Left ventricle myocardium inferior (tissue), 1 donor: ENCODE results near the gene CDH15. TPM values are rescaled to one million over a fixed set of nuclear protein-coding genes. Genes with fewer than 3 reads are reported as not detected.

ENCODE experiments used
- DNase-seq: peaks from one replicate; pipeline ENCODE4 v3.0.0-alpha.2; 2020
- H3K27ac ChIP-seq: fragments of 200-600 bp; replicated peaks from 2 replicates; pipeline ENCODE4 v1.8.0; 2021
- H3K27me3 ChIP-seq: fragments of 200-600 bp; 2 replicates; pipeline ENCODE4 v1.8.0; 2021; ENCODE audit warnings: low read depth
- H3K36me3 ChIP-seq: fragments of 200-600 bp; 2 replicates; pipeline ENCODE4 v1.8.0; 2021
- H3K4me1 ChIP-seq: fragments of 200-600 bp; 2 replicates; pipeline ENCODE4 v1.8.0; 2021
- H3K4me3 ChIP-seq: fragments of 200-600 bp; 2 replicates; pipeline ENCODE4 v1.8.0; 2021; ENCODE audit warnings: mild to moderate bottlenecking, moderate library complexity
- H3K9me3 ChIP-seq: fragments of 200-600 bp; replicated peaks from 2 replicates; pipeline ENCODE4 v1.8.0; 2021
- intact Hi-C: fragments of 100-400 bp; cut with micrococcal nuclease; formaldehyde crosslinking; loops from one replicate; pipeline ENCODE4 v1.11.0; 2022
- total RNA-seq: library from RNA; stranded (reverse); fragmentation: NEBNext Ultra II Directional; extraction: Animal tissue kit (Norgen Biotek cat#: 25700); gene quantifications from one replicate; pipeline ENCODE4 v1.2.1, GENCODE V29; 2021
- TF ChIP-seq, protein P1 (sequence below): fragments of 200-600 bp; IDR thresholded peaks from 2 replicates; pipeline ENCODE4 v1.8.0; 2021; ENCODE audit warnings: antibody characterized with exemption, mild to moderate bottlenecking, borderline replicate concordance
- donor health status: DM: no; HTN: yes; CAD: no; lungs with severe emphysema.

The CDH15 gene
- total RNA-seq, 1 donor from 2014 or later: not detected

DNA sequence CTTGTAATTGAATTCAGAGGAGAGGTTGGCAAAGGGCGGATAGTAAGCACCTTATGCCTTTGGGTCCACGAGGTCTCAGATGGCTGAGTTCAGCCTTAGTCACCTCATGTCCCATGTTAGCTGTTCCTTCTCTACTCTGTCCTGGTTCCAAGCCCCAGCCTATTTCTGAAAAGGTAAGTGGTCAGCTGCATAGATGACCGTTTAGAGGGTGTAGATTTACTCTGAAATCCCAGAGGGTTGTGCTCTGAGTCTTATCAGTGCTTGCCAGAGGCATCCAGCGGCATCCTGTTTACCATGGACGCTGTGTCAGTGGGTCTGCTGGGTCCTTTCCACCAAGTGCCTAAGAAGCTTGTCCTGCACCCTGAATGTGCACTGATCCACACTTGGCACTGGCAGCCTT, 47.8 kb downstream of the CDH15 start:
- no peak for DNase-seq
- H3K4me3 ChIP-seq: no peak overlapping the region
- no peaks in the 10 kb centered on the region for H3K9me3 ChIP-seq
- TF ChIP-seq, protein P1, sequence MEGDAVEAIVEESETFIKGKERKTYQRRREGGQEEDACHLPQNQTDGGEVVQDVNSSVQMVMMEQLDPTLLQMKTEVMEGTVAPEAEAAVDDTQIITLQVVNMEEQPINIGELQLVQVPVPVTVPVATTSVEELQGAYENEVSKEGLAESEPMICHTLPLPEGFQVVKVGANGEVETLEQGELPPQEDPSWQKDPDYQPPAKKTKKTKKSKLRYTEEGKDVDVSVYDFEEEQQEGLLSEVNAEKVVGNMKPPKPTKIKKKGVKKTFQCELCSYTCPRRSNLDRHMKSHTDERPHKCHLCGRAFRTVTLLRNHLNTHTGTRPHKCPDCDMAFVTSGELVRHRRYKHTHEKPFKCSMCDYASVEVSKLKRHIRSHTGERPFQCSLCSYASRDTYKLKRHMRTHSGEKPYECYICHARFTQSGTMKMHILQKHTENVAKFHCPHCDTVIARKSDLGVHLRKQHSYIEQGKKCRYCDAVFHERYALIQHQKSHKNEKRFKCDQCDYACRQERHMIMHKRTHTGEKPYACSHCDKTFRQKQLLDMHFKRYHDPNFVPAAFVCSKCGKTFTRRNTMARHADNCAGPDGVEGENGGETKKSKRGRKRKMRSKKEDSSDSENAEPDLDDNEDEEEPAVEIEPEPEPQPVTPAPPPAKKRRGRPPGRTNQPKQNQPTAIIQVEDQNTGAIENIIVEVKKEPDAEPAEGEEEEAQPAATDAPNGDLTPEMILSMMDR: no peak
- intact Hi-C loops: loop anchor here (10.0 kb wide), 1 partner anchor 485 kb away; no protein-coding TSS in a partner anchor
- peaks cover 37% of the 10 kb centered on the region for H3K36me3 ChIP-seq
- no peak overlapping the region for H3K27ac ChIP-seq
- H3K4me1 ChIP-seq: peaks cover 33% of the 10 kb centered on the region
- no peaks in the 10 kb centered on the region for H3K27me3 ChIP-seq

- intact Hi-C loops: no loop called here
- TF ChIP-seq, protein P1: no peak
- Histone ChIP-seq H3K36me3 (peaks cover 60% of the 10 kb centered on the region), H3K9me3 (peaks cover under 1% of the 10 kb centered on the region), H3K27me3 (no peaks in the 10 kb centered on the region), H3K27ac (no peak overlapping the region), H3K4me1 (peaks cover 23% of the 10 kb centered on the region), H3K4me3 (no peak overlapping the region)
- no peak for DNase-seq
Observed at GRCh38 chr16:89221604-89222003, 50.1 kb downstream of the CDH15 start.

DNA sequence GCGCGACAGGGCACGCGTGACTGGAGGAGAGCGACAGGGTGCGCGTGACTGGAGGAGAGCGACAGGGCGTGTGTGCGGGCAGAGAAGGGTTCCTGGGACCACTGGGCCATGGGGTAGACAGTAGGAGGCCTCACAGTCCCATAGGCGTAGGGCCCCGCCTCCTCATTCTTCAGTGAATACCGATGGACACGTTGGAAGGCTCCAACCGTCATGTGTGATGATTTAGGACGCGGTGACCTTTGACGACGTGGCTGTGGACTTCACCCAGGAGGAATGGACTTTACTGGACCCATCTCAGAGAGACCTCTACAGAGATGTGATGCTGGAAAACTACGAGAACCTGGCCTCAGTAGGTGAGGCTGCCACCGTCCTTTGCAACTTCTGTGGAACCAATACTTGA, 51.4 kb downstream of the CDH15 start:
- Histone ChIP-seq H3K9me3 (peaks cover 14% of the 10 kb centered on the region), H3K4me3 (no peak overlapping the region), H3K4me1 (peaks cover 10% of the 10 kb centered on the region), H3K27ac (no peak overlapping the region), H3K27me3 (no peaks in the 10 kb centered on the region), H3K36me3 (peaks cover 73% of the 10 kb centered on the region)
- DNase-seq: no peak
- TF ChIP-seq, protein P1: no peak
- intact Hi-C loops: no loop called here

- TF ChIP-seq, protein P1: no peak
- H3K27ac ChIP-seq: no peak overlapping the region
- H3K36me3 ChIP-seq: peaks cover 87% of the 10 kb centered on the region
- DNase-seq: no peak
- H3K27me3 ChIP-seq: no peaks in the 10 kb centered on the region
- H3K4me3 ChIP-seq: no peak overlapping the region
- intact Hi-C loops: no loop called here
- no peaks in the 10 kb centered on the region for H3K4me1 ChIP-seq
- peaks cover 26% of the 10 kb centered on the region for H3K9me3 ChIP-seq
Observed at GRCh38 chr16:89224665-89225064, 53.1 kb downstream of the CDH15 start.

DNA sequence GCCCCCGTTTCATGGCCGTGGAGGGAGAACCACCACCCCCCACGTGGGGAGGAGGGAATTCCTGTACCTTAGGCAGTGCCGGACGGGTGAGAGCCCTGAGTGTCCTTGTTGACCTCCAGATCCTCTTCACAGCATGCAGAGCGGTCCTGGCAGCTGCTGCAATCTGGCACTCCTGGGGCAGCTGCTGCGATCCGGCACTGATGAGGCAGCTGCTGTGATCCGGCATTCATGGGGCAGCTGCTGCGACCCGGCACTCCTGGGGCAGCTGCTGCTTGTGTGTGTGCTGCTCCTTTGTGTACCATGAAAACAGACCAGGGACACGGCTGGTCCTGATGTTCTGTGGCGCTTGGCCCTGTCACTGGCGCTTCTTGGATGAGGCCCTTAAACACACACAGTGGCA, 58.7 kb downstream of the CDH15 start:
- no peak overlapping the region for H3K27ac ChIP-seq
- peaks cover 77% of the 10 kb centered on the region for H3K36me3 ChIP-seq
- no peaks in the 10 kb centered on the region for H3K27me3 ChIP-seq
- no peak overlapping the region for H3K4me3 ChIP-seq
- no peak for DNase-seq
- peaks cover 14% of the 10 kb centered on the region for H3K4me1 ChIP-seq
- peaks cover 30% of the 10 kb centered on the region for H3K9me3 ChIP-seq
- TF ChIP-seq, protein P1: no peak
- intact Hi-C loops: no loop called here
